HG03342 (cell line): Measurements from ENCODE around the gene MED23.

Experiments used
- ATAC-seq: cut with Tn5 transposase; IDR thresholded peaks from one replicate; pipeline ENCODE4 v1.9.1; 2021; ENCODE audit warnings: mild to moderate bottlenecking, moderate library complexity; ENCODE audit not compliant: unreplicated experiment

Gene MED23, protein sequence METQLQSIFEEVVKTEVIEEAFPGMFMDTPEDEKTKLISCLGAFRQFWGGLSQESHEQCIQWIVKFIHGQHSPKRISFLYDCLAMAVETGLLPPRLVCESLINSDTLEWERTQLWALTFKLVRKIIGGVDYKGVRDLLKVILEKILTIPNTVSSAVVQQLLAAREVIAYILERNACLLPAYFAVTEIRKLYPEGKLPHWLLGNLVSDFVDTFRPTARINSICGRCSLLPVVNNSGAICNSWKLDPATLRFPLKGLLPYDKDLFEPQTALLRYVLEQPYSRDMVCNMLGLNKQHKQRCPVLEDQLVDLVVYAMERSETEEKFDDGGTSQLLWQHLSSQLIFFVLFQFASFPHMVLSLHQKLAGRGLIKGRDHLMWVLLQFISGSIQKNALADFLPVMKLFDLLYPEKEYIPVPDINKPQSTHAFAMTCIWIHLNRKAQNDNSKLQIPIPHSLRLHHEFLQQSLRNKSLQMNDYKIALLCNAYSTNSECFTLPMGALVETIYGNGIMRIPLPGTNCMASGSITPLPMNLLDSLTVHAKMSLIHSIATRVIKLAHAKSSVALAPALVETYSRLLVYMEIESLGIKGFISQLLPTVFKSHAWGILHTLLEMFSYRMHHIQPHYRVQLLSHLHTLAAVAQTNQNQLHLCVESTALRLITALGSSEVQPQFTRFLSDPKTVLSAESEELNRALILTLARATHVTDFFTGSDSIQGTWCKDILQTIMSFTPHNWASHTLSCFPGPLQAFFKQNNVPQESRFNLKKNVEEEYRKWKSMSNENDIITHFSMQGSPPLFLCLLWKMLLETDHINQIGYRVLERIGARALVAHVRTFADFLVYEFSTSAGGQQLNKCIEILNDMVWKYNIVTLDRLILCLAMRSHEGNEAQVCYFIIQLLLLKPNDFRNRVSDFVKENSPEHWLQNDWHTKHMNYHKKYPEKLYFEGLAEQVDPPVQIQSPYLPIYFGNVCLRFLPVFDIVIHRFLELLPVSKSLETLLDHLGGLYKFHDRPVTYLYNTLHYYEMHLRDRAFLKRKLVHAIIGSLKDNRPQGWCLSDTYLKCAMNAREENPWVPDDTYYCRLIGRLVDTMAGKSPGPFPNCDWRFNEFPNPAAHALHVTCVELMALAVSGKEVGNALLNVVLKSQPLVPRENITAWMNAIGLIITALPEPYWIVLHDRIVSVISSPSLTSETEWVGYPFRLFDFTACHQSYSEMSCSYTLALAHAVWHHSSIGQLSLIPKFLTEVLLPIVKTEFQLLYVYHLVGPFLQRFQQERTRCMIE (N-terminal part only)

DNA sequence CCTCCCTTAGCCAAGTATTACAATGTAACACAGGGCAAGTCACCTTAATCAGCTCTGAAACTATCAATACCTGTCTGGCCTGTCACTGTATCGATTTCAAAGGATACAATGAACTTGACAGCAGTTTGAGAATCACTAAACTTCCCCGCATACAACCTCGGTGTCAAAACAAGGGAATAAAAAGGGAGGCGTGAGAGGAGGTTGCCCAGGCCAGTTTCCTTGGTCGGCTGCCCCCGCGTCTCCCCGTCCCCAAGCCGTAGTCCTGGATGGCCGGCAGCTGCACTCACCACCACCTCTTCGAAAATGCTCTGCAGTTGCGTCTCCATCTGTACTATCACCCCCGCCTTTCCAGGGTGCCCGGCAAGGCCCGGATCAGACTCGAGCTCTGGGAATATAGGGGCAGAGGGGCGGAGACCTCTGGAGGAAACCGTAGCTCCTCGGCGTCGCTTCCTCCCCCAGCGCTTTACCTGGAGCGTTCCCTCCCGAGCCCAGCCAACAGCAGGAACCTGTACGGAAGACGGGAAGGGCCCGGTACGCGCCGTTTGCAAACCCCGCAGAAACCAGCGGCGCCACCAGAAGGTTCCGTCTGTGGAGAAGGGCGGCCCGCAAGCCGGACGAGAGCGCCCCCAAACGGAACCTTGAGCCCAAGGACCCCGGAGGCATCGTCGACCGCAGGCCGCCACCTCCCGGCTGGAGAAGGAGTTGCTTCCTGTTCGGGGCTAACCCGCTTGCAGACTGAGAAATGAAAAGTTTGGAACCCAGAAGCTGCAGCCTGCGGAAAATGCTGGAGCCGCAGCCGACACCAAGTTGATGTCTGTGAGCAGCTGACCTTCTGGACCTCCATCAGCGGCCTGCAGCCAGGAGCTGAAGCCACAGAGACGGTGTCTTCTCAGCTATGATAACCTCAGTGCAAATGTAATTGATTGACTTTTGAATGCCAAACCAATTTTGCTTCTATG lies at the start of gene MED23:
TSS of gene MED23 (minus strand) at position 519 of the 959 bp plus-strand sequence. CDS start at position 326, 193 bp downstream.
- peak; percentile 93 for ATAC-seq

DNA sequence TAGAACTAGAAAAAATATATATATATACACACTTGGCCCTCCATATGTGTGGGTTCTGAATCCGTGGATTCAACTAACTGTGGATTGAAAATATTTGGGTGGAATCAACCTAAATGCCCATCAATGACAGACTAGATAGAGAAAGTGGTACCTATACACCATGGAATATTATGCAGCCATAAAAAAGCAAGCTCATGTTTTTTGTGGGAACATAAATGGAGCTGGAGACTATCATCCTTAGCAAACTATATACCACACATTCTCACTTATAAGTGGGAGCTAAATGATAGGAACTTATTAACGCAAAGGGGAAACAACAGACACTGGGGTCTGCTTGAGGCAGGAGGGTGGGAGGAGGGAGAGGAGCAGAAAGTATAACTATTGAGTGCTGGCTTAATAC lies 45.1 kb upstream of the MED23 start:
- ATAC-seq, result no peak

DNA sequence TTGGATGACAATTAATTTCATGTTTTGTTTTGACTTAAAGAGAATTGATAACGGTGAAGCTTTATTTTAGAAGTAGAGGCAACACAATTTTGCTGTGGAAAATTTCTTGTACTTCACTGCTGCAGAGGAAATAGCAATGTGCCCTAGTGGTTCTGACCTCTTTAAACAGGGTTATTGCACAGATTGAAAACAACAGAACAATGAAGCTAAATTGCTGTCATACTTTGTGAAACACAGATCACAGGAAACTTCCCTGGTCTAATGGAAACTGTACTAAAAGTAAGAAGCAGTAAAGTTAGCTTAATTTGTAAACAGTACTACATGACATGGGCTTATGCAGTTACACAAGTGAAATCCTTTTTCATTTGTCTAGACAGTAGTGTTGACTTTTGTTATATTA lies 41.8 kb upstream of the MED23 start:
- ATAC-seq, result no peak

DNA sequence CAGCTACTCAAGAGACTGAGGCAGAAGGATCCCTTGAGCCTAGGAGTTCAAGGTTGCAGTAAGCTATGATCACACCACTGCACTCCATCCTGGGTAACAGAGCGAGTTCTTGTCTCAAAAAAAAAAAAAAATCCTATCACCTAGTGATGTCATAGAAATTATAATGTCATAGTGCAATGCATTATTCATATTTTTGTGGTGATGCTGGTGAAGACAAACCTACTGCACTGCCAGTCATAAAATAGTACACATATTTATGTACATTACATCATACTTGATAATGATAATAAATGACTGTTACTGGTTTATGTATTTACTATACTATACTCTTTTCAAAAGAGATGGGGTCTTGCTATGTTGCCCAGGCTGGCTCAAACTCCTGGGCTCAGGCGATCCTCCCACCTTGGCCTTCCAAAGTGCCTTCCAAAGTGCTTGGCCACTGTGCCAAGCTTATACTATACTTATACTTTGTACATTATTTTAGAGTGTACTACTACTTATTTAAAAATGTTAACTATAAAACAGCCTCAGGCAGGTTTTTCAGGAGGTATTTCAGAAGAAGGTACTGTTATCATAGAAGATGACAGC lies 35.6 kb upstream of the MED23 start:
- ATAC-seq, result no peak

DNA sequence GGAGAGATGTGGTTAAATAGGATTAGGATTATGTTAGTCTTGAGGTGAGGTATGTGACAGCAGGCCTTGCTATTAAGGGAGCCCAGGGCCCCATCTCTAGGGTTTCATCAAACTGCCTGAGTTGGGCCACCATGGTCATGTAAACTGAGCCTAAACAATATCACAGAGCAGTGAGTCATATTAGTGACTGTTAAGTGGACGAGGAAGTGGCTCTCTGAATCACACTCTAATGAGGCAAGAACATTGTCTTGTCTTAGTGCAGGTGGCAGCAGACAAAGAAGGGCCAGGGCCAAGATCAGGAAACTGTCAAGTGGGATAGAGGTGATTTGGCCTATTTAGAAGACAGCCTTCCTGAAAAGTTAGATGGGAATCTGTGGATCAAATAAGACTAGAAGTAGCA lies 32.2 kb upstream of the MED23 start:
- ATAC-seq, result no peak

DNA sequence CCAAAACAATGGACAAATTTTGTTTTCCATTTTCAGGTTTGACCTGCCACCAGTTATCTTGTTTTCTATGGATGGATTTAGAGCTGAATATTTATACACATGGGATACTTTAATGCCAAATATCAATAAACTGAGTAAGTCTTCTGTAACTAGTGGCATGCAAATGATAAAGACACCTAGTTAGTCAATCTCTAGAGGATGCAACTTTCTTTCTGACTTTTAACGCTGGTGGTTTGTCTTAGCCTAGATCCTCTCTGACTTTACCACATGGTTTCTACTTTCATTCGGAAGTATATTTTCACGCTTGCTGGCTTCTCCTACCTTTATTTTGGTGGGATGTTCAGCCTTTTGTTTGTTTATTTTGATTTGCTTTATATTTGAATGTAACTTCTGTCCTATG lies 30.2 kb upstream of the MED23 start:
- no peak for ATAC-seq

DNA sequence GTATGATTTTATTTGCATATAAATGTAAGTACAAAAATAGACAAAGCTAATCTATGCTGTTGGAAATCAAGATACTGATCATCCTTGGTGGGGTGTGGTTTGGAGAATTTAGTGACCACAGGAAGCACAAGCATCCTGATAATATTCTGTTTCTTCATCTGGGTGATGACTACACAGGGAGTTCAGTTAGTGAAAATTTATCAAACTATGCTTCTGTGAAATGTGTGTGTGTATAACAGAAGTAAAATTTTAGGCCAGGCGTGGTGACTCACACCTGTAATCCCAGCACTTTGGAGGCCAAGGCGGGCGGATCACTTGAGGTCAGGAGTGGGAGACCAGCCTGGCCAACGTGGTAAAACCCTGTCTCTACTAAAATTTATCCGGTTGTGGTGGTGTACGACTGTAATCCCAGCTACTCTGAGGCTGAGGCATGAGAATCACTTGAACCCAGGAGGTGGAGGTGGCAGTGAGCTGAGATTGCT lies 29.6 kb upstream of the MED23 start:
- ATAC-seq, result no peak

DNA sequence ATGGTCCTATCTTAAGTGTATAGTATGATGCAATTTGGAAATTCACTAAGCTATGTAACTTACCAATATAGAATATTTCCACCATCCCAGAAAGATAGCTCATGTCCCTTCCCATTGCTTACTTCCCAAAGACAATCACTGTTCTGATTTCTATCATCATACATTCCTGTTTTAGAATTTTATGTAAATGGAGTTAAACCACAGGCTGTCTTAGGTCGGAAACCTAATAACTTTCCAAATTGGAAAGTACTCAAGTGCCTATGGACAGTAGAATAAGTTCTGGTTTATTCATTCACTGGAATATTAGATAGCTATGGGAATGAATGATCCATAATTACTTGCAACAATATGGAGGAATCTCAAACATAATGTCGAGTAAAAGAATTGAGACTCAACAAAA lies 29.2 kb upstream of the MED23 start:
- ATAC-seq, result no peak

DNA sequence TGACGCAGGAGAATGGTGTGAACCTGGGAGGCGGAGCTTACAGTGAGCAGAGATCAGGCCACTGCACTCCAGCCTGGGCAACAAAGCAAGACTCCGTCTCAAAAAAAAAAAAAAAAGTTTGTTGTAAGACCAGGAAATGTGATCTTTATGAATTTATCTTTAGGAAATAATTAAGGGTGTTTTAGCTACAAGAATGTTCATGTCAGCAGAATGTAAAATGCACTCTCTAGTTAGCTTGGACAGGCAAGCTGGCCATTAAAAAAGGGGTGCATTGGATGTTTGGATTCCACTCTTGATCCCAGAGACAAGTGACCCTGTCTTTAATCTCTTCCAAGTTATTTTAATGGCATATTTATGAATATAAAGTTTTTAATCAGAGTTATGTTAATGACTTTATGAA lies 28.6 kb upstream of the MED23 start:
- ATAC-seq, result no peak

DNA sequence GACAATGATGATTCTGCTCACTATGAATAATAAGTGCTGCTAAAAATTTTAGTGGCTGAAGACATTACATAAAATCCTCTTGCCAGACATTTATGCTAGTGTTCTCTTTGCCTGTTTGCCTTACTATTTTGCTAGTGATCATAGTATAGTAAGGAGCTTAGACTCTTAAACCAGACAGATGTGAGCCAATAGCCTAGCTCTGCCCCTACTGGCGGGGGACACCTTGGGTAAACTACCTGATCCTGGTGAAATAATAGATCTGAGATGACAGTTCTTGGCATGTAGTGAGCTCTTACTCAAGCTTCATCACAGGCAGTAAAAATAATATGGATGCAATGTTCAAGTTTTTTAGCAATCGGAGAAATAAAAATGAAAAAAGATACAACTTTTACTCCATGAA lies 27.9 kb upstream of the MED23 start:
- no peak for ATAC-seq

DNA sequence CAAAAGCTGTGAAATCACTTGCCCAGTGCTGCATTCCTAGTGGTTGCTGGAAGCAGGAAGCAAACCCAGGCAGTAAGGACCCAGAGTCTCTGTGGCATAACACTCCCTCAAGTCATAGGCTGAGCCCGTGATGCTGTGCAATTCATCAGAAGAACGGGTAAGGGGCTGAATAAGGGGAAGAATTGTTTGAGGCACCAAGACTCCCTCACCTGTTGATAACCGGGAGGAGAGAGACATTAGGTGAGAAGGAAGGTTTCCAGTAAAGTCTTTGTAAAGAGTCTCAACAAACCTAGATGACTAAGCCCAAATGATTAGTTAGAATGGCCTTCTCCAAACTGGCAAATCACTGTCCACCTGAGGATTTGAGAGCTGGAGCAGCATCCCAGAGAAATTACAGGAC lies 27.3 kb upstream of the MED23 start:
- no peak for ATAC-seq

DNA sequence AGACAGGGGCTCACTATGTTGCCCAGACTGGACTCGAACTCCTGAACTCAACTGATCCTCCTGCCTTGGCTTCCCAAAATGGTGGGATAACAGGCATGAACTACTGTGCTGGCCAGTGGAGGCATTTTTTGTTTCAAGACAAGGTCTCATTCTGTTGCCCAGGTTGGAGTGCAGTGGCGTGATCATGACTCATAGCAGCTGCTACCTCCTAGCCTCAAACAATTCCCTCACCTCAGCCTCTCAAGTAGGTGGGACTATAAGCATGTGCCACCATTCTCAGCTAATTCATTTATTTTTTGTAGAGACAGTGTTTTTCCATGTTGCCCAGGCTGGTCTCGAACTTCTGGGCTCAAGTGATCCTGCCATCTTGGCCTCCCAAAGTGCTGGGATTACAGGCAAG lies 26.3 kb upstream of the MED23 start:
- ATAC-seq, result no peak

DNA sequence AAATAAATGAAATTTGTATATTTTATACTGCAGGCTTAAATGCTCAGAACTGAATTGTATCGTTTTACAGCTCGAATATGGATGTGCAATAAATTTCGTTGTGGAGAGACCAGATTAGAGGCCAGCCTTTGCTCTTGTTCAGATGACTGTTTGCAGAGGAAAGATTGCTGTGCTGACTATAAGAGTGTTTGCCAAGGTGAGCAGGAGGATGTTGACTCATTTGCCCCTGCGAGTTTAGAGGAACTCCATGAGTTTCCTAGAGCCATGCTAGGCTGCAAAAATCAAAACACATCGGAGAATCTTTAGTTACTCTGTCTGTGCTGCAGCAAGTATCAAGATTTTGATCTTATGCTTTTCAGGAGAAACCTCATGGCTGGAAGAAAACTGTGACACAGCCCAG lies 24.4 kb upstream of the MED23 start:
- ATAC-seq, result no peak

DNA sequence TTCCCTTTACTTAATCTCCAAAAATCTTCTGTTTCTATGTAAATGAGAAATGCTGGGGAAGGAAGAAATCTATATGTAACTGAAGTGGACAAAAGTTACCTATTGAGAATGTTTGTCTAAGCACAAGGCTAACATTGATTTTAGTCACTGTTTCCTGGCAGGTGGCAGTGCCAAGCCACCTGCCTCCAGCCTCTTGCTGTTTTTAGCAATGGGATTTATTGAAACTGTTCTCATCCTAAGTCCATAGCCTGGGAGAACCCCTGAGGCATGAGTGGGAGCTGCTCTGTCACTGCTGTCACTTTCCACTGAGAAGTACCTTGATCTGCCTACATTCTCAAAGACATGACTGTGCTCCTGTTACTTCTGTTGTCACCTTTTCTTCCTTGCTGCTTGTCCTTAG lies 23.7 kb upstream of the MED23 start:
- ATAC-seq, result no peak

DNA sequence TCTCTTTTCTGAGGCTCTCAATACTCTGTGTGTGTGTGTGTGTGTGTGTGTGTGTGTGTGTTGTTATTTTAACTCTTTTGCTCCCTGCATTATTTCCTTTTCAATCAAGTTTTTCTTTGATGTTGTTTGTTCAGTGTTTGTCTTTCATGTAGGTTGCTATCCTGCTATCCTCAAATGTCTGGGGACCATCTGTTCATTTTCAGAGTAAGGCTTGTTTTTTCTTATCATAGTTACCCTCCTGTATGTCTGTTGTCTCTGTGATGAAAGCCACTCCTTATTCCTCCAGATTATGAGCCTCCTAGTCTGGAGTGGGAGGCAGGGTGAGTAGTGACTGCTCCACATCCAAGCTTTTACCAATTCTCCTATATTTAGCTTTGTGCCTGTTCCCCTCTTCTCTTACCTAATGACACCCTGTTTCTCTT lies 18.2 kb upstream of the MED23 start:
- ATAC-seq, result no peak

DNA sequence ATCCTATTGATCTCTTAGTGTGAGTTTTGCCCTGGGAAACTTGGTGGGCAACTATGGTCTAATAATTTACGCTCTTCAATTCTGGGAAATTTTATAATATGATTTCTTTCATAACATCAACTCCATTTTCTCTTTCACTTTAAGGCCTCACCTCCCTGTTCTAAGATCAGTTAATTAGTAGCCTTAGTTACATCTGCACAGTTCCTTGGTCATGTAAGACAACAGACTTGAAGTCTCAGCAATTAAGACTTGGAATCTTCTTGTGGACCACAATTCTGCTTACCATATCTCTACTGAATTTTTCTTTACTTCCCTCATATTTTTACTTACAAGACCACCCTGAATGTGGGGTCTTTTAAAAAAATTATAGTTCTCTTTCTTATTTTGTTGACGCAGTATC lies 17.8 kb upstream of the MED23 start:
- no peak for ATAC-seq

DNA sequence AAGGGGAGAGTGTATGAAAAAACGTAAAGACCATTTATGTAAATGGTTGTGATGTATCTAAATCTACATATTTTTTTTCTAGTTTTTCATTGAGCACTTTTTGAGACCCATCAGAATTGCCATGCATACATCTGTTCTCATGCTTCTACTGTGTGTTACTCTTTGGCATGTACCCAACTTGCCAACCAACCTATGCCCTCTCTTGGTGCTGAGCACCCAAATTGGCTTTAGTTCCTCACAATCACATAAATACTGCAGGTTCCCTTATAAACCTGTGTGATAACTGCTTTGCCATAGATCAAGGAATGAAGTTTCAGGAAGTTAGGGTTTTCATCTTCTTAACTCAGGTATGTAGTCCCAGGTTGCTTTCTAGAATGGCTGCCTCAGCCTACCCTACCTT lies 16.9 kb upstream of the MED23 start:
- ATAC-seq, result no peak

DNA sequence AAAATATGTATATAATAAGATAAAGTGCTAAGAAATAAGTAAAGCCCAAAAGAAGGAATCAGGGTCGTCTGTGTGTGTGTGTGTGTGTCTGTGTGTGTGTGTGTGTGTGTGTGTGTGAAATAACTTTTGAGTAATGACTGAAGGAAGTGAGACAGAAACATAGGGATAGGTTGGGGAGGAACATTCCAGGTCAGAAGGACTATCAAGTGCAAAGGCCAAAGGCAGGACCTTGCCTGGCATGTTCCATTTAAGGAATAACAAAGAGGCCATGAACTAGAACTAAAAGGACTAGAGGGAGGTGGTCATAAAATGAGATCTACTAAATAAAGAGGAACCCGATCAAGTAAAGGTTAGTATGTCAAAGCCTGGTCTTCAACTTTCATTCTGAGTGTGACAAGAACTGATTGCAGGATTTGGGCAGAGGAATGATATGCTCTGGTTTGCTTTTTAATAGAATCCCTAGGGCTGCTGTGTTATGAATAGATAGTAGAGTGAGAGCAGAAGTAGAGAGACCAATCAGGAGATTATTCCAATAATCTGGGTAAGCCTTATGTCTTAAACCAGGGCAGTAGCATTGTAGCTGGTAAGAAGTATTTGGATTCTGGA lies 15.9 kb upstream of the MED23 start:
- ATAC-seq, result no peak

DNA sequence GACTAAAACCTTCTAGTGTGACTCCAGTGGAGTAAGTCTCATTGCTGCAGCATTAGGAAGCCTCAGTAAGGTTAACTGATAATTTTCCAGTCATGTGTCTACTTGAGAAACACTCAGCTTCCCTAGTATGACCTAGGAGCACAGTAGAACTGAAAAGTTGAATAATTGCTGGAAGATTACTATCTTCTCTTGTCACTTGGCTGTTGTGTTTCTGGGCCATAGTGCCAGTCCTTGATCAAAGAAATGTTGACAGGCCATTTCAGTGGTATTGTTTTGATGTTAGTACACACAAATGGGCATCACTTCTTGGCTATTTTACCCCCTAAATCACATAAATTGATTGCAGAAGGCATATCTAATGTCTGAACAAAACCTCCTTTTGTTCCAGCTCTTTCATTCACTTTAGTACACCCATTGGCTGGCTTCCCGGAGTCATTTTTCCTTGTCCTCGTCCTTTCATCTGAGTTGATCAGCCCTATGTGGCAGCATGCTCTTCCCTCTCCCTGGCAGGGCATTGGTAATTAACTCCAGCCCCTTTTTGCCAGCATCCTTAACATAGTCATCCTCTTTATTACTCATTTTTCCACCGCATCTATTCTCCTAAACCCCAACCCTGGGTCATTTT lies 15.1 kb upstream of the MED23 start:
- ATAC-seq, result no peak
